NCI-H748 (cell line): Measurements from ENCODE around the gene B4GALT2.
A peak's percentile ranks its signal among the peaks of the same experiment; 100 is the strongest.

Source experiments
- DNase-seq: peaks from one replicate; lab custom pipeline; 2025; ENCODE audit not compliant: unreplicated experiment; lab: John Stamatoyannopoulos, UW

B4GALT2 gene, protein sequence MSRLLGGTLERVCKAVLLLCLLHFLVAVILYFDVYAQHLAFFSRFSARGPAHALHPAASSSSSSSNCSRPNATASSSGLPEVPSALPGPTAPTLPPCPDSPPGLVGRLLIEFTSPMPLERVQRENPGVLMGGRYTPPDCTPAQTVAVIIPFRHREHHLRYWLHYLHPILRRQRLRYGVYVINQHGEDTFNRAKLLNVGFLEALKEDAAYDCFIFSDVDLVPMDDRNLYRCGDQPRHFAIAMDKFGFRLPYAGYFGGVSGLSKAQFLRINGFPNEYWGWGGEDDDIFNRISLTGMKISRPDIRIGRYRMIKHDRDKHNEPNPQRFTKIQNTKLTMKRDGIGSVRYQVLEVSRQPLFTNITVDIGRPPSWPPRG

GRCh38 chr1:43978551-43979260 is at the start of gene B4GALT2:
B4GALT2 (plus strand) TSS chr1:43979210; CDS start chr1:43981161, 1,951 bp downstream.
- DNase-seq = peak; percentile 73

DNA sequence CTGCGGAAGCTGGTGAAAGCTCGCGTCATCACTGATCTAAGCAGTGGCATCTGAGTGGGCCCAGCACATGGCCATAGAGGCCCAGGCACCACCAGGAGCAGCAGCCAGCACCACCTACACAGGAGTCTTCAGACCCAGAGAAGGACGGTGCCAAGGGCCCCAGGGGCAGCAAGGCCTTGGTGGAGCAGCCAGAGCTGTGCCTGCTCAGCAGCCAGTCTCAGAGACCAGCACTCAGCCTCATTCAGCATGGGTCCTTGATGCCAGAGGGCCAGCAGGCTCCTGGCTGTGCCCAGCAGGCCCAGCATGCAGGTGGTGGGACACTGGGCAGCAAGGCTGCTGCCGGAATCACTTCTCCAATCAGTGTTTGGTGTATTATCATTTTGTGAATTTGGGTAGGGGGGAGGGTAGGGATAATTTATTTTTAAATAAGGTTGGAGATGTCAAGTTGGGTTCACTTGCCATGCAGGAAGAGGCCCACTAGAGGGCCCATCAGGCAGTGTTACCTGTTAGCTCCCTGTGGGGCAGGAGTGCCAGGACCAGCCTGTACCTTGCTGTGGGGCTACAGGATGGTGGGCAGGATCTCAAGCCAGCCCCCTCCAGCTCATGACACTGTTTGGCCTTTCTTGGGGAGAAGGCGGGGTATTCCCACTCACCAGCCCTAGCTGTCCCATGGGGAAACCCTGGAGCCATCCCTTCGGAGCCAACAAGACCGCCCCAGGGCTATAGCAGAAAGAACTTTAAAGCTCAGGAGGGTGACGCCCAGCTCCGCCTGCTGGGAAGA is 48.7 kb upstream of the B4GALT2 start:
- DNase-seq = peak; percentile 48

- no peak for DNase-seq
Measured at GRCh38 chr1:43930949-43931275, 48.1 kb upstream of the B4GALT2 start.

GRCh38 chr1:43931711-43932660 is 47.0 kb upstream of the B4GALT2 start:
- no peak for DNase-seq

- peak; percentile 80 for DNase-seq
Measured at GRCh38 chr1:43932786-43933385, 46.1 kb upstream of the B4GALT2 start.

- peak; percentile 82 for DNase-seq
Measured at GRCh38 chr1:43933386-43934100, 45.5 kb upstream of the B4GALT2 start, which contains the start of gene ARTN. ARTN (plus strand) TSS chr1:43933801; CDS start chr1:43935657, 1,856 bp downstream.

- peak; percentile 91 for DNase-seq
Measured at GRCh38 chr1:43934101-43934985, 44.7 kb upstream of the B4GALT2 start.

DNA sequence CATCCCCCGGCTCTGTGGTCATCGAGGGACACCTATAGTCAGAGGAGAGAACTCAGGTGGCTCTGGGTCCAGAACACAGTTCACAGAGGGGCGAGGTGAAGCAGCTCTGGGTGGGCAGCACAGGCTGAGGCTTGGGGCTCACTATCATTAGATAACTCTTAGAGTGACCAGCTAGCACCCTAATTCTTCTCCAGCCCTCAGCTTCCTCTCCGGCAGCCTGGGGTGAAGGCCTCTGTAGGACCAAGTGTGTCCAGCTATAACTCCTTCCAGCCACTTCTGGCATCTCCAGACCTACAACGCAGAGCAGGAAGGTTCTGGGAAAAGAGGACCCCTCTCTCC is 44.1 kb upstream of the B4GALT2 start:
- DNase-seq = no peak

DNA sequence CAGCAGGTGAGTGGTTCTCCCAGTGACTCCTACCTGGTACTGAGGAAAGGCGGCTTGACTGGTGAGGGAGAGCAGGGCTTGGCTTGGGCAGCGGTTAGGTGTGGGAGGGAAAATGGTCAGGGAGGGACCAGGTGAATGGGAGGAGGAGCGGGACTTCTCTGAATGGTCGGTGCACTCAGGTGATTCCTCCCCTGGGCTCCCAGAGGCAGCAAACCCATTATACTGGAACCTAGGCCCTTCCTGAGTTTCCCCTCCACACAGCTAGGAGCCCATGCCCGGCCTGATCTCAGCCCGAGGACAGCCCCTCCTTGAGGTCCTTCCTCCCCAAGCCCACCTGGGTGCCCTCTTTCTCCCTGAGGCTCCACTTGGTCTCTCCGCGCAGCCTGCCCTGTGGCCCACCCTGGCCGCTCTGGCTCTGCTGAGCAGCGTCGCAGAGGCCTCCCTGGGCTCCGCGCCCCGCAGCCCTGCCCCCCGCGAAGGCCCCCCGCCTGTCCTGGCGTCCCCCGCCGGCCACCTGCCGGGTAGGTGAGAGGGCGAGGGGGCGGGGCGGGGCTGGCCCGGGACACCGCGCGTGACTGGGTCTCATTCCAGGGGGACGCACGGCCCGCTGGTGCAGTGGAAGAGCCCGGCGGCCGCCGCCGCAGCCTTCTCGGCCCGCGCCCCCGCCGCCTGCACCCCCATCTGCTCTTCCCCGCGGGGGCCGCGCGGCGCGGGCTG is 43.1 kb upstream of the B4GALT2 start:
- DNase-seq = peak; percentile 63

- DNase-seq = peak; percentile 80
Measured at GRCh38 chr1:43936431-43937151, 42.4 kb upstream of the B4GALT2 start.

DNA sequence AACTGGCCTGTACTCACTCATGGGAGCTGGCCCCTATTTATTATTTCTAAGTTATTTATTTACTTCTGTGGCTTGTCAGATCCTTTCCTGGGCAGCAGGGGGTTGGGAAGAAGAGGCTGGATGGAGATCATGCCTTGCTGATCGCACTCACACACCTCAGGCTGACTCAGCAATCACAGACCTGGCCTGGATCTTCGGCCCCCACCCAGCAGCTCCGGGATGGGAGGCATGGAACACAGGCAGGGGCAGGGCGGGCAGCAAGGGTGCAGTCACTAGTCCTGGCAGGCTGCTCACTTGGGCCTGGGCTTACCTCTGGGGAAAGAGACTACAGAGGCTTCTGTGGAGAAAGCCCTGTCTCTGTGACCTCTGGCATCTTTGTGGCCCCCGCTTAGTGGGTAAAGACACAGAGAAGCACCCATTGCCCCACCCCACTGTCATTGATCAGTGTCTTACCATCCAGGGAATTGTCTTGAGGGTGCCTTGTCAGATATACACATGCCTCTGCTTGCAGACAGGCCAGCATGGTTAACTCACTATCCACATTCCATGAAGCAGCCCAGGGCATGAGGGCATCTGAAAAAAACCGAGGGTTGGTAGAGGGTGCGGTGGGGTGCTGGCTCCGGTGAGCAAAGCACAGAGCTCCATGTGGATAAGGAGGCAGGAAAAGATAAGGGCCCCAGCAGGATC is 41.7 kb upstream of the B4GALT2 start:
- no peak for DNase-seq

DNA sequence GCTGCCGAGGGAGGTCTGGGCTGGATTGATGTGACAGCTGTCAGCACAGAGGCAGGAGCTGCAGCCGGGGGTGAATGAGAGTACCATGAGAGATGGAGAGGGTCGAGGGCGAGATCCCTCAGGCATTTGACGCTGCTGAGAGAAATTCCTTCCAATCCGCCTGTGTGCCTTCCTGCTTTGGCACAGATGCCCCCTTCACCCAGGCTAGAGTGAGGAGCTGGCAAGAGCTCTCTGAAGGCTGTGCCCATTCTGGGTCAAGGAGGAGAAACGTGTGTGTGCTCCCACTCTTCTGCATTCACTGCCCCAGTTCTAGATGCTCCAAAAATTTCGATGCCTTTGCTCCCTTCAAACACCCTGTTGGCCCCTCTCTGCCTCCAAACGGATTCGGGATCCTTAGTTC is 40.6 kb upstream of the B4GALT2 start:
- no peak for DNase-seq

- no peak for DNase-seq
Measured at GRCh38 chr1:43938892-43939587, 40.0 kb upstream of the B4GALT2 start.

DNA sequence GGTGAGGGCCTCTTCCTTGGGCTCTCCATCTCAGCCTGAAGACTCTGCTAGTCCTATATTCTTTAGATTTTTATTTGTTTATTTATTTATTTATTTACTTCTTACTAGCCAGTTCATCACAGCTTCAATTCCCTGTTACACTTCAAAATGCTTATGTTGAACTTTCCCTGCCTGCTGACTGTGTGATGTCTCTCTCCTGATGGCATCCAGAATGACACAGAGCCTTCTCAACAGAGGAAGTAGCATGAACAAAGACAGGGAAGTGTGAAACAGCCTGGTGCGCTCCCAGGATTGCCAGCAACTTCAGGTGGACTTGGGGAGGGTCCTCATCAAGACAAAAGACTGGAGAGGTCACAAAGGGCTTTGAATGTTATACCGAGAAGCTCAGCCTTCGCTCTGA is 36.6 kb upstream of the B4GALT2 start:
- DNase-seq = no peak

- DNase-seq = no peak
Measured at GRCh38 chr1:43944860-43945259, 34.1 kb upstream of the B4GALT2 start.

DNA sequence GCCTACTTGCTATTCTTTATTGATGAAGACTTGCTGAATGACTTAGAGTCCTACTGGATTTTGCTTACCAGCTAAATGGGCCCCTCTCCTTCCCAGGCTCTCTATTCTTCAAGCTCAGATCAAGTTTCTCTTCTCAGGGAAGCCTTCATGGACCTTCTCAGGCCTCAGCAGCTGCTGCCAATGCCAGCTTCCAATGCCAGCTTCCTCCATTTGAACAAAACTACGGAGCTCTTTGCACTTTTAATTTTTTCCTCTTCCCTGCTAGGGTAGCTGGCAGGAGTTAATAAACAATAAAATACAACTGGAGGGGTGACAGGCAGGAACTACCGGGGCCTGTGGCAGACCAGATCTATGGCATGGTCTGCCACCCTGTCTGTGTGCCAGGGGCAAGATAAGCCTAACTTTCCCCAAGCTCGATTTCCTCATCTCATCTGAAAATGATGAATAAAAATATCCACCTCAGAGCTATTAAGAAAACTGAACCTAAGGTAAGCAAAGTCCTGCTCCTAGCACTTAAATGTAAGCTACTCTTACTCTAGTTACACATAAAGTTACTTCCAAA is 33.3 kb upstream of the B4GALT2 start:
- DNase-seq = no peak
